ENCODE data around the gene MEGF8. TPM values are rescaled to one million over a fixed set of nuclear protein-coding genes. Genes with fewer than 3 reads are reported as not detected.

MEGF8 gene
- polyA plus RNA-seq, 1 donor from 2014 or later, result 0.90 TPM

DNA sequence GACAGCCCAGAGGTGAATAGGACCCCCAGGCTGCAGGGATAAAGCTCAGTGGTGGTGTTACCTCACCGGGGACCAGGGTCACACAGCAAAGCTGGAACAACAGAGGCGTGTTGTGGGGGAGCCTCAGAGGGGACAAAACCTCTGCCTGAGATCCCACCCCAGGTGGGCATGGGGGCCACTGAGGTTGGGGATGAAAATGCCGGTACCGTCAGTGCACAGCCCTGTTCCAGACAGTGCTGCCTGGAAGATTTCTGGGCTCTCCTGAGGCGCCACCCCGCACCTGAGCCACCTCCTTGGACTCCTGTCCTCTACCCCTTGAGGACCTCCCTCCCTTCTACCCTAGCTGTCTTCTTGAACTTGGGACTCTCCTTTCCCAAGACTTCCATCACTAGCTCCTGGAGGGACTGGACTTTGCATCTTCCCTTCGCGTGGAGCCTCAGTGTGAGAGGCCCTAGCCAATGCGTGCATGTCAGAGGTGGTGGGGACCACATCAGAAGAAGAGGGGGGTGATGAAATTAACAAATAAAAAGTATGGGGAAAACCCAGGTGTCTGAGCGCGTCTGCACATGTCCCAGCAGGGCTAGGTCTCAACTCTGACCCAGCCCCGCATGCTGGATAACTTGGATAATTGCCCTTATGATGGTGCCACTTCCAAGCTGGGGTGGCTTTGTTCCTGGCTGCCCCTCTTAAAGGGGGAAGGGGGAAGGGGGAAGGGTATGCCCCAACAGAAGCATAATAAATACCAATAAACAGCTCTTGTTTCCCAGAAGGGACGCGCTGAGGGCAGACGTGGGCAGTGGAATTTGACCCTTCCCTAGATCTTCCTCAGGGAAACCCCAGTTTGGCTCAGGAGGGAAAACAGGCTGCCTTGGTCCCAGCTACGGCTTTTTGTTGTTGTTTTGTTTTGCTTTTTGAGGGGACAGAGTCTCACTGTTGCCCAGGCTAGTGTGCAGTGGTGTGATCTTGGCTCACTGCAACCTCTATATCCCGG lies 53.1 kb downstream of the MEGF8 start:
- H3K27me3 Mint-ChIP-seq, result peaks cover 5% of the 10 kb centered on the region
- H3K36me3 Mint-ChIP-seq, result peaks cover 3% of the 10 kb centered on the region
- H3K27ac Mint-ChIP-seq, result no peak overlapping the region
- no peaks in the 10 kb centered on the region for H3K9me3 Mint-ChIP-seq
- no peak overlapping the region for H3K4me3 Mint-ChIP-seq
- H3K4me1 Mint-ChIP-seq, result no peaks in the 10 kb centered on the region

- H3K36me3 Mint-ChIP-seq, result no peaks in the 10 kb centered on the region
- no peak overlapping the region for H3K27ac Mint-ChIP-seq
- H3K9me3 Mint-ChIP-seq, result no peaks in the 10 kb centered on the region
- H3K4me1 Mint-ChIP-seq, result no peaks in the 10 kb centered on the region
- H3K27me3 Mint-ChIP-seq, result peaks cover 5% of the 10 kb centered on the region
- no peak overlapping the region for H3K4me3 Mint-ChIP-seq
Observed at GRCh38 chr19:42380155-42380554, 54.7 kb downstream of the MEGF8 start.

DNA sequence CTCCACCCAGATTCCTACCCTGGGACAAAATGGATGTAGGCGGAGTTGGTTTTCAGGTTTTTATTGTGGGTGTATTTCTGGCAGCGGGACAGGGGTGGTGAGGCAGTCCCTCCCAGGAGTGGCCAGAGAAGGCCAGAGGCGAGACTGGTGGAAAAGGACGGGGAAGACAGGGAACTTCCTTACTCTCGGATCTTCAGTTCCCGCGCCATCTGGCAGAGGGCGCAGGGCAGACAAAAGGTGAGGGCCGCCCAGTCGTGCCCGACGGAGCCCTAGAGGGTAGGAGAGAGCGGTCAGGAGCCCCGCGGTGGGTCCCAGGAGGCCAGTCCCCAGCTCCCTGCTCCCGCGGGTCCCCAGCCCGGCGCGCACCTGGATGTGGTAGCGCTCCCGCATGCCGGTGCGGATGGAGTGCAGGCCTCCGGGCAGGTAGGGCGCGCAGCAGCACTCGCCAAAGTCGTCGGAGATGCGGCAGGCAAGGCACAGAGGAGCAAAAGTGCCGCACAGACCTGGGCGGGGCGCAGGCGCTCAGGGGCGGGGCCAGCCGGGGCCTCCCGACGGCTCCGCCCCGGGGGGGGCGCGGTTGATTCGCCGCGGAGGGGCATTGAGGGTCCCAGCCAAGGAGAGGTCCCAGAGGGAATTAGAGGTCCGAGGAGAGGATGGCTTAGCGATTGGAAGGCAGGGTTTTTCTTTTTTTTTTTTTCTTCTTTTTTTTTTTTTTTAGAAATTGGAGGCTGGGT lies 61.7 kb downstream of the MEGF8 start:
- H3K27ac Mint-ChIP-seq, result peak overlapping the region in 2 of 3 donors; percentile 40 to 65
- peaks cover 3 to 8% (median 7%) of the 10 kb centered on the region in 3 donors for H3K4me1 Mint-ChIP-seq
- H3K27me3 Mint-ChIP-seq, result peaks cover 10% of the 10 kb centered on the region
- no peaks in the 10 kb centered on the region for H3K9me3 Mint-ChIP-seq
- H3K36me3 Mint-ChIP-seq, result no peaks in the 10 kb centered on the region
- H3K4me3 Mint-ChIP-seq, result peak overlapping the region; percentile 76 to 88 (median 78)

GRCh38 chr19:42388851-42389489 lies 63.5 kb downstream of the MEGF8 start:
- H3K4me3 Mint-ChIP-seq, result peak overlapping the region in 1 of 4 donors; percentile 33
- peaks cover 4% of the 10 kb centered on the region for H3K27me3 Mint-ChIP-seq
- H3K36me3 Mint-ChIP-seq, result no peaks in the 10 kb centered on the region
- no peak overlapping the region for H3K27ac Mint-ChIP-seq
- H3K9me3 Mint-ChIP-seq, result no peaks in the 10 kb centered on the region
- H3K4me1 Mint-ChIP-seq, result peaks cover 3 to 8% (median 7%) of the 10 kb centered on the region in 3 donors

- Mint-ChIP-seq H3K4me3 (peak within 1 kb of the TSS in 1 of 4 donors; percentile 40), H3K9me3 (no peaks in the 10 kb centered on the region), H3K27me3 (peaks cover 4% of the 10 kb centered on the region), H3K27ac (no peak within 1 kb of the TSS), H3K36me3 (no peaks in the 10 kb centered on the region), H3K4me1 (peaks cover 3 to 8% (median 7%) of the 10 kb centered on the region in 3 donors)
Observed at GRCh38 chr19:42389899-42390298, 64.5 kb downstream of the MEGF8 start, which contains the start of gene CNFN. CNFN (minus strand) TSS chr19:42390297; CDS start chr19:42389037, 1,260 bp downstream.

- Mint-ChIP-seq H3K4me3 (no peak overlapping the region), H3K27ac (no peak overlapping the region), H3K36me3 (no peaks in the 10 kb centered on the region), H3K4me1 (peaks cover 8 to 10% (median 8%) of the 10 kb centered on the region in 3 donors), H3K27me3 (peaks cover 4% of the 10 kb centered on the region), H3K9me3 (no peaks in the 10 kb centered on the region)
Observed at GRCh38 chr19:42392165-42392564, 66.7 kb downstream of the MEGF8 start.

DNA sequence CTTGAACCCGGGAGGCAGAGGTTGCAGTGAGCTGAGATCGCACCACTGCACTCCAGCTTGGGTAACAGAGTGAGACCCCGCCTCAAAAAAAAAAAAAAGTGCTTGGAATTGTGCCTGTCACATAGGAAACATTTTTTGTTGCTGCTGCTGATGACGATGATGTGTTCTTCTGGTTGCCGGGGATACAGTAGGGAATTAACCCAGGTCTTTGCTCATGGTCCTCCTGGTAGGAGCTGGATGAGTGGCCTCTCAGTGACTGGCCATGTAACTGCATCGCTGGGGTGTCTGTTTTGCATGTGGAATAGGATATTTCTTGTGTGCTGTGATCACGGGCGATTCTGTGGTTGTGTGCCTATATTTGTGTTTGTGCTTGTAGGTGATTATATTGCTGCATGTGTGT lies 69.3 kb downstream of the MEGF8 start:
- Mint-ChIP-seq H3K4me3 (peak overlapping the region in 1 of 4 donors; percentile 50), H3K27ac (peak overlapping the region in 1 of 3 donors; percentile 67), H3K4me1 (peaks cover 15 to 23% (median 21%) of the 10 kb centered on the region in 3 donors), H3K36me3 (peaks cover 4% of the 10 kb centered on the region), H3K27me3 (peaks cover 3% of the 10 kb centered on the region), H3K9me3 (no peaks in the 10 kb centered on the region)

DNA sequence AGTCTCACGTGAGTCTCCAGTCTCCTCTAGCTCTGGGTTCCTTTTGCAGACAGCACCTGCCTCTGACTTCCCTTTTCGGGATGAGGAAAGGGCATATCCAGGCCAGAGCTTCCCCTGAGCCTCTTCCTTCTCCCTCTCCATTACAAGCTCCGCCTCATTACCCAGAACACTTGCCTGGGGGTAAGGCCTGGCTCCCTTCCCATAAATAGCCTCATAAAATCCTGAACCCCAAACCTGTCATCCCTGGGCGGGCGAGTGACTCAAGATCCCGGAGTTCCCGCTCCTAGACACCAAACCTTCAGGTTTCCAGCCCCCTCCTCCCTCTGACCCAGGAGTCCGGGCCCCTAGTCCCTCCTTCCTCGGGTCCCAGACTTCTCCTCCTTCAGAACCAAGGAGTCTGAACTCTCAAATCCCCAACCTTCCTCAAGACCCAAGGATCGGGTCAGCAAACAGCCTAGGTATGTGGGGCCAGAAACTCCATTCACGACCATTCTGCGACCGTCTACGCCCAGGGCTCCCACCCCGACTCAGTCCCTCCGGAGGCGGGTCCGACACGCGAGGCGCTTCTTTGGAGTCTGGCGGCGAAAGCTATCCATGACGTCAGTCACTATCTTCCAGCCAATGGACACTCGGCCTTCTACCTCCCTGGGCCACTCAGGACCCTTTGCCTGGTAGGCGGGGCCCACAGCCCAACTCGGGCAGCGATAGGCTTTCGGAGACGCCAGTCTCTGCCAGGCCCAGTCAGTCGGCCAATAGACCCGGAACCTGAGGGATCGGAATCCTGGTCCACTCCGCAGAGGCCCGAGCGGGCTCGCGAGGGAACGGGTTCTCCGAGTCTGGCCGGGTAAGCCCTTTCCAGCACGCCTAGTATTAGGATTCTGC lies 71.2 kb downstream of the MEGF8 start:
- H3K4me1 Mint-ChIP-seq, result peaks cover 21 to 30% (median 26%) of the 10 kb centered on the region in 3 donors
- no peaks in the 10 kb centered on the region for H3K27me3 Mint-ChIP-seq
- H3K4me3 Mint-ChIP-seq, result peak overlapping the region; percentile 92 to 97 (median 94)
- no peaks in the 10 kb centered on the region for H3K9me3 Mint-ChIP-seq
- peaks cover 4% of the 10 kb centered on the region for H3K36me3 Mint-ChIP-seq
- peak overlapping the region; percentile 90 to 92 (median 91) for H3K27ac Mint-ChIP-seq

DNA sequence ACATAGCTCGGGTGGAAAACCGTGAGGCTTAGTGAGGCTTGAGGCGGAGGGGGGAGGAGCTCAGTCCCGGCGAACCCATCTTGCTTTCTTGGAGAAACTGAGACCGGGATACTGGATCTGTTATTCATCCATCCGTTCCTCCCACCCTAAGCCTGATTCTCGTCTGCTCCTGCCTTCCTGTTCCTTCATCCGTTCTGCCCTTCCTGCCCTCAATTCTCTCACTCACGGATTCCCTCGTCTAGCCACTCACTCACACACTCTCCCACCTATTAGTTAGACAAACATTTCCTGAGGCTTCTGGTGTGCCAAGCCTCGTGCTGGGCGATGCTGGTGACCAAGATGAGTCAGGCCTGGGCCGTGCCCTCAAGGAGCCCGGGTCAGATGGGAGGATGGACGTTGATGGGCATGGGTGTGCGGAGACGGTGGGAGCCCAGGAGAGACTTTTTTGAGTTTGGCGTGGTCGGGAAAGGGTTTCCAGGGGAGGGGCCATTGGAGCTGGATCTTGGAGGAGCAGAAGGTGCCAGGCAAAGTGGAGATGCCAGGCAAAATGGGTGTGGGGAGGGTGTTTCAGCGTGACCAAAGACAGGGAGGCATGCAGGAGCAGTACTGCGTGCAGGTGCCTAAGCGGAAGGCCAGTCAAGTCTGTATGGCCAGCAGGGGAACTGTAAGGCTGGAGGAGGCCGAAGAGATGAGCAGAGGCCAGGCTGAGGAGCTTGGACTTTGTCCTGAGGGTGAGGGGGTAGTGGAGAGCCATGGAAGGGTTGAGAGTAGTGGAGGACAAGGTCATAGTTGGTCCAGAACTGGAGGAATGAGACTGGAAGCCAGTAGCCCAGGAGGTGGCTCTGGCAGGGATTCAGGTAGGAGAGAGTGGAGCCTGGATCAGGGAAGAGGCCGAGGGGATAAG lies 72.1 kb downstream of the MEGF8 start:
- Mint-ChIP-seq H3K4me1 (peaks cover 21 to 30% (median 28%) of the 10 kb centered on the region in 3 donors), H3K27me3 (no peaks in the 10 kb centered on the region), H3K36me3 (peaks cover 4% of the 10 kb centered on the region), H3K27ac (peak overlapping the region; percentile 90 to 92 (median 91)), H3K9me3 (no peaks in the 10 kb centered on the region), H3K4me3 (peak overlapping the region; percentile 92 to 97 (median 94))

- no peaks in the 10 kb centered on the region for H3K9me3 Mint-ChIP-seq
- H3K27ac Mint-ChIP-seq, result peak overlapping the region in 1 of 3 donors; percentile 20
- H3K27me3 Mint-ChIP-seq, result no peaks in the 10 kb centered on the region
- H3K36me3 Mint-ChIP-seq, result peaks cover 6% of the 10 kb centered on the region
- H3K4me3 Mint-ChIP-seq, result peak overlapping the region in 3 of 4 donors; percentile 23 to 90 (median 88)
- H3K4me1 Mint-ChIP-seq, result peaks cover 21 to 30% (median 28%) of the 10 kb centered on the region in 3 donors
Observed at GRCh38 chr19:42400404-42400803, 75.0 kb downstream of the MEGF8 start.

DNA sequence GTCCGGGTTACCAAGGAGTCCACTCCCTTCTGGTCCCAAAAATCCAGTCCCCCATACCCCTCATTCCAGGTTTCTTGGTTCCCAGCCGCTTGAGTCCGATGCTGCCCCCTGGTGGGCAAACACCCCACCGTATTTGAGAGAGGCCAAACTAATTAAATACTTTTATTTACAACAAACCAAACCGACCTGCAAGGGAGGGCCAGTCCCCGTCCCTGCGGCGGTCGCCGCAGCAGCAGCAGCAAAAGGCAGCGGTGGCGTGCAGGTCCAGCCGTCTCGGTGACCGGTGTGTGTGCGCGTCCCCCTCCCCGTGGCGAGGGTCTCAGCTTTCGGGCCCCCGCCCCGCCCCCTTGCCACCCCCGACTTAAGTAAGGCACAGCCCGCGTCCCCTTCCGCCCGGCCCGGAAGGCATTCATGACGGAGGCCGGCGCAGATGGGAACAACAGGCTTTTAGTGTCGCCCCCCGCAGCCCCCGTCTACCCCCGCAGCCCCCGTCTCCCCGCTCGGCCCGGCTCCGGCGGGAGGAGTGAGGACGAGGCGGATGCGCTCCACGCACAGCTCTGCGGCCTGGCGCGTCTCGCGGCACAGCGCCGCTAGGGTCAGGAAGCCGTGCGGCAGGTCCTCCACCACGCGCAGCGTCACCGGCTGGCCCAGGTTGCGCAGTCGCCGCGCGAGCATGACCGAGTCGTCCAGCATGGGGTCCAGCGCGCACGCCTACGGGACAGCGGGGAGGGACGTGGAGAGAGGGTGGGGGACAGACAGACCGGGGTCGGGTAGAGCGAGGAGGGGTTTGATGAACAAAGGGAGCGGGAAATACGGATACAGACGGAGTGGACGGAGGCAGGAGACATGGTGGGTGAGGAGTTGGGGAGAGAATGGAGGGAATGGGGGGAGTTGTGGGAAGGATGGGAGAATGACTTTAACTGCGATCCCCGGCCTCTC lies 76.2 kb downstream of the MEGF8 start:
- Mint-ChIP-seq H3K4me1 (peaks cover 18 to 24% (median 23%) of the 10 kb centered on the region in 3 donors), H3K9me3 (no peaks in the 10 kb centered on the region), H3K4me3 (peak overlapping the region; percentile 84 to 90 (median 89)), H3K27ac (peak overlapping the region; percentile 36 to 86 (median 76)), H3K36me3 (peaks cover 6% of the 10 kb centered on the region), H3K27me3 (no peaks in the 10 kb centered on the region)

All from IgD-negative memory B cell (primary cell).